Astrocyte (in vitro differentiated cells and primary cell): ENCODE data around the gene IFRD2. TPM values are rescaled to one million over a fixed set of nuclear protein-coding genes. Genes with fewer than 3 reads are reported as not detected.

Experiments used
- DNase-seq: peaks from one replicate; pipeline ENCODE4 v3.0.0-alpha.2; 2010; ENCODE audit warnings: low read depth
- FAIRE-seq: peaks from 2 replicates; lab custom pipeline; 2011; peaks lifted over from hg19 to GRCh38; lab: Jason Lieb, UNC
- H2AFZ ChIP-seq: 2 replicates; pipeline ENCODE4 v1.6.0; 2012; ENCODE audit warnings: low read depth, low read length, inconsistent platforms
- H3K27ac ChIP-seq: 2 replicates; pipeline ENCODE4 v1.5.1; 2011; ENCODE audit warnings: low read depth, low read length, inconsistent platforms
- H3K27me3 ChIP-seq: 2 replicates; pipeline ENCODE4 v1.6.0; 2011; ENCODE audit warnings: low read length, inconsistent platforms; ENCODE audit not compliant: insufficient read depth
- H3K36me3 ChIP-seq: 2 replicates; pipeline ENCODE4 v1.5.1; 2011; ENCODE audit warnings: low read length, inconsistent platforms; ENCODE audit not compliant: insufficient read depth
- H3K4me1 ChIP-seq: 2 replicates; pipeline ENCODE4 v1.5.1; 2011; ENCODE audit warnings: low read length, inconsistent platforms; ENCODE audit not compliant: insufficient read depth
- H3K4me2 ChIP-seq: 2 replicates; pipeline ENCODE4 v1.6.0; 2012; ENCODE audit warnings: low read length, inconsistent platforms
- H3K4me3 ChIP-seq: 2 replicates; pipeline ENCODE4 v1.5.1; 2011; ENCODE audit warnings: low read depth, mild to moderate bottlenecking, low read length, inconsistent platforms; ENCODE audit not compliant: insufficient read depth
- H3K79me2 ChIP-seq: 2 replicates; pipeline ENCODE4 v1.6.0; 2012; ENCODE audit warnings: mild to moderate bottlenecking, low read length, inconsistent platforms; ENCODE audit not compliant: insufficient read depth
- H3K9ac ChIP-seq: 2 replicates; pipeline ENCODE4 v1.6.0; 2012; ENCODE audit warnings: mild to moderate bottlenecking, low read length, inconsistent platforms
- H3K9me3 ChIP-seq: 2 replicates; pipeline ENCODE4 v1.5.1; 2012; ENCODE audit warnings: low read depth, mild to moderate bottlenecking, low read length, inconsistent platforms; ENCODE audit not compliant: insufficient read depth
- H4K20me1 ChIP-seq: 2 replicates; pipeline ENCODE4 v1.6.0; 2012; ENCODE audit warnings: low read length, inconsistent platforms; ENCODE audit not compliant: insufficient read depth
- H3K27ac Mint-ChIP-seq: one replicate; pipeline ENCODE4 v1.8.0; 2021; ENCODE audit warnings: mild to moderate bottlenecking, mixed read lengths; ENCODE audit not compliant: unreplicated experiment
- H3K27me3 Mint-ChIP-seq: one replicate; pipeline ENCODE4 v1.8.0; 2021; ENCODE audit warnings: low read depth, mixed read lengths; ENCODE audit not compliant: unreplicated experiment
- H3K36me3 Mint-ChIP-seq: one replicate; pipeline ENCODE4 v1.8.0; 2021; ENCODE audit warnings: low read depth, mixed read lengths; ENCODE audit not compliant: unreplicated experiment
- H3K4me1 Mint-ChIP-seq: one replicate; pipeline ENCODE4 v1.8.0; 2021; ENCODE audit warnings: low read depth, mixed read lengths; ENCODE audit not compliant: unreplicated experiment
- H3K4me3 Mint-ChIP-seq: one replicate; pipeline ENCODE4 v1.8.0; 2021; ENCODE audit warnings: mild to moderate bottlenecking, moderate library complexity, mixed read lengths; ENCODE audit not compliant: unreplicated experiment
- H3K9me3 Mint-ChIP-seq: one replicate; pipeline ENCODE4 v1.8.0; 2021; ENCODE audit warnings: mild to moderate bottlenecking, mixed read lengths; ENCODE audit not compliant: unreplicated experiment
- CTCF ChIP-seq: IDR thresholded peaks from 2 replicates; pipeline ENCODE4 v1.5.1; 2011; ENCODE audit warnings: low read depth, mild to moderate bottlenecking, inconsistent platforms, low read length, moderate library complexity; ENCODE audit not compliant: insufficient read depth
- EZH2 ChIP-seq: IDR thresholded peaks from 2 replicates; pipeline ENCODE4 v1.6.1; 2012; ENCODE audit warnings: mild to moderate bottlenecking, low read length, inconsistent platforms; ENCODE audit not compliant: insufficient read depth
- total RNA-seq: library from RNA; stranded (reverse); gene quantifications from 2 replicates; pipeline ENCODE4 v1.2.1, GENCODE V29; 2021

IFRD2 gene
- total RNA-seq, 1 donor from 2014 or later, result 66.8 TPM

- no peaks in the 10 kb centered on the region for H3K9me3 Mint-ChIP-seq
- no peaks in the 10 kb centered on the region for H4K20me1 ChIP-seq
- H3K9me3 ChIP-seq, result no peaks in the 10 kb centered on the region
- H3K36me3 Mint-ChIP-seq, result no peaks in the 10 kb centered on the region
- no peak overlapping the region for H3K4me3 ChIP-seq
- H3K4me3 Mint-ChIP-seq, result no peak overlapping the region
- H3K27ac ChIP-seq, result no peak overlapping the region
- H3K9ac ChIP-seq, result peak overlapping the region; percentile 55
- H3K36me3 ChIP-seq, result no peaks in the 10 kb centered on the region
- no peak overlapping the region for H2AFZ ChIP-seq
- H3K27ac Mint-ChIP-seq, result no peak overlapping the region
- no peaks in the 10 kb centered on the region for H3K79me2 ChIP-seq
- H3K4me1 ChIP-seq, result peaks cover 42% of the 10 kb centered on the region
- no peak for TF ChIP-seq EZH2
- TF ChIP-seq CTCF, result no peak
- H3K4me2 ChIP-seq, result peak overlapping the region; percentile 78
- FAIRE-seq (no peak), DNase-seq (no peak)
- peaks cover 31% of the 10 kb centered on the region for H3K4me1 Mint-ChIP-seq
- no peaks in the 10 kb centered on the region for H3K27me3 ChIP-seq
- peaks cover 3% of the 10 kb centered on the region for H3K27me3 Mint-ChIP-seq
Measured at GRCh38 chr3:50267280-50267913, 24.8 kb downstream of the IFRD2 start.

- peak overlapping the region; percentile 55 for H3K9ac ChIP-seq
- no peak for TF ChIP-seq EZH2
- no peak for TF ChIP-seq CTCF
- Mint-ChIP-seq H3K4me3 (no peak overlapping the region), H3K27me3 (peaks cover 3% of the 10 kb centered on the region), H3K9me3 (no peaks in the 10 kb centered on the region), H3K4me1 (peaks cover 31% of the 10 kb centered on the region), H3K36me3 (no peaks in the 10 kb centered on the region), H3K27ac (no peak overlapping the region)
- H3K36me3 ChIP-seq, result no peaks in the 10 kb centered on the region
- peaks cover 42% of the 10 kb centered on the region for H3K4me1 ChIP-seq
- H2AFZ ChIP-seq, result no peak overlapping the region
- no peak for DNase-seq
- no peak overlapping the region for H3K27ac ChIP-seq
- H3K4me3 ChIP-seq, result no peak overlapping the region
- no peaks in the 10 kb centered on the region for H3K79me2 ChIP-seq
- peak overlapping the region; percentile 78 for H3K4me2 ChIP-seq
- H4K20me1 ChIP-seq, result no peaks in the 10 kb centered on the region
- FAIRE-seq, result no peak
- H3K9me3 ChIP-seq, result no peaks in the 10 kb centered on the region
- H3K27me3 ChIP-seq, result no peaks in the 10 kb centered on the region
Measured at GRCh38 chr3:50266836-50267235, 25.4 kb downstream of the IFRD2 start.

GRCh38 chr3:50266017-50266416 lies 26.2 kb downstream of the IFRD2 start:
- H3K4me2 ChIP-seq, result no peak overlapping the region
- H3K9me3 ChIP-seq, result no peaks in the 10 kb centered on the region
- Mint-ChIP-seq H3K36me3 (no peaks in the 10 kb centered on the region), H3K27me3 (peaks cover 3% of the 10 kb centered on the region), H3K4me1 (peaks cover 28% of the 10 kb centered on the region), H3K9me3 (no peaks in the 10 kb centered on the region), H3K4me3 (peak overlapping the region; percentile 34), H3K27ac (peak overlapping the region; percentile 47)
- DNase-seq (no peak), FAIRE-seq (no peak)
- no peaks in the 10 kb centered on the region for H3K36me3 ChIP-seq
- peaks cover 47% of the 10 kb centered on the region for H3K4me1 ChIP-seq
- no peaks in the 10 kb centered on the region for H4K20me1 ChIP-seq
- no peak overlapping the region for H3K9ac ChIP-seq
- H3K79me2 ChIP-seq, result no peaks in the 10 kb centered on the region
- no peak overlapping the region for H3K27ac ChIP-seq
- no peak overlapping the region for H2AFZ ChIP-seq
- H3K27me3 ChIP-seq, result no peaks in the 10 kb centered on the region
- H3K4me3 ChIP-seq, result no peak overlapping the region
- TF ChIP-seq EZH2 (no peak), CTCF (no peak)
